T-helper 9 cell (primary cell): Measurements from ENCODE around the gene SLAIN1.
"Not testable (repeated sequence)": the region's sequence is repeated elsewhere in the genome, so short reads cannot be mapped to it uniquely, and the experiment has no call there.

Experiments used
- DNase-seq: peaks from one replicate; pipeline ENCODE4 v3.0.0-alpha.2; 2020
- total RNA-seq, 2 donors: gene quantifications; one replicate each; lab custom pipeline; 2026; lab: John Stamatoyannopoulos, UW

SLAIN1 gene
- 41.8 to 55.5 reads per million in 2 donors for total RNA-seq

DNA sequence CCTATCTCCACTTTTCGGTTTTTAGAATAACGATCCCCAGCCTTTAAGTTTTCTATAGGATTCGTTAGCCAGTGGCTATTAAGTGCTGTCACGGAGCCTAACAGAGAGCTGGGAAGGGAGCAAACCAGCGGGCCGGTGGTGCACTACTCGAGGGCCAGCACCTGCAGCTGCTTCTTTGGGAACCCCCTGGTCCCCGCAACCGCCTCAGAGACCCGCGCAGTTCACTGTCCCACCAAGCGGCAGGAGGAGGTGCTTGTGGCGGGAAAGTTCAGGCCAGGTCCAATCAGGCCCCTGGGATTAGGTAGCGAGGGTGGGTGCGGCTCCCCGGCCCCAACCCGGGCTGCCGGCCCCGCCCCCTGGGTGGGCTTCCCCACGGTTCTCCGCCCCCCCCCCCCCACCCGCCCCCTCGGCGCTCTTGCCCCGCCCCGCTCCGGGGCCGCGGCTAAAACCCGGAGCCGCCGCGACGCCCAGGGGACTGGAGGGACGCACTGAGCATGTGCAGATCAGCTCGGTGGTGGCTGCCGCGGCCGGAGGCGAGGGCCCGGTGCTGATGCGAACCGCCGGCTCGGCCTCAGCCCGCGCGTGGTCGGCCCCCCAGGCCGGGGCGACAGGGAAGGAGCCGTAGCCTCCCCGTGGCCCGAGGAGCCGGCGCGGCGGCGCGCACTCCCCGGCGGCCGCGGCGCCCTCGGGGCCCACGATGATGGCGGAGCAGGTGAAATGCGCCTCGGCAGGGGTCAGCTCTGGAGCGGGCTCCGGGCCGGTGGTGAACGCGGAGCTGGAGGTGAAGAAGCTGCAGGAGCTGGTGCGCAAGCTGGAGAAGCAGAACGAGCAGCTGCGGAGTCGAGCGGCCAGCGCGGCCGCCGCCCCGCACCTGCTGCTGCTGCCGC is at the start of gene SLAIN1:
Gene SLAIN1 (plus strand): TSS at position 471 of the 887 bp plus-strand sequence. CDS start 227 bp downstream, at position 698.
- DNase-seq, result peak; percentile 78

DNA sequence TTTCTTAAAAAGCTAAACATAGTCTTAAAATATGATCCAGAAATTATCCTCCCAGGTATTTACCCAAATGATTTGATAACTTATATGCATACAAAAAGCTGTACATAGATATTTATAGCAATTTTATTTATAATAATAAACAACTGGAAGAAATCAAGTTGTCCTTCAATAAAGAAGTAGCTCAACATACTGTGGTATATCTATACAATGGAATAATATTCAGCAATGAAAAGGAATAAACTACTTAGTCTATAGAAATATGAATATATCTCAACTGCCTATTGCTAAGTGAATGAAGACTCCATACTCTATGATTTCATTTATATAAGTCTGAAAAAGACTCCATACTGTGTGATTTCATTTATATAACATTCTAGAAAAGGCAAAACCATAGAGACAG is 47.1 kb upstream of the SLAIN1 start:
- DNase-seq, result no peak

DNA sequence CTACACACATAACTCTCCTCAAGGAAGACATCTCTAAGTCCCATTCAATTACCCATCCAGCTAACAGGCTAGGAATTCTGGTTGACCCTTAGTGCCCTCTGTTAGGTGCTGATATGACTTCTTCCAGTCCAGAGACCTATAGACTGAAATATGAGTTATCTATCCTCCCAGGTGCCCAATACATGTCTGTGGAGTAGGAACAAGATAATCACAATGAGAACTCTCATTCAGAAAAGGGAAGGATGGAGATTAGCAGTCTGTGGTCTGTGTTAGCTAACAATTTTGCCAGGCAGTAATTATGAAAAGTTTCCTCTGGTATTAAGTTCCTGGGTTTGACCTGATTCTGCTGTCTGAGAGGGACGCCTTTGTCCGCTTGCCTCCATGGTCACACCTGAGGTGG is 44.2 kb upstream of the SLAIN1 start:
- no peak for DNase-seq

DNA sequence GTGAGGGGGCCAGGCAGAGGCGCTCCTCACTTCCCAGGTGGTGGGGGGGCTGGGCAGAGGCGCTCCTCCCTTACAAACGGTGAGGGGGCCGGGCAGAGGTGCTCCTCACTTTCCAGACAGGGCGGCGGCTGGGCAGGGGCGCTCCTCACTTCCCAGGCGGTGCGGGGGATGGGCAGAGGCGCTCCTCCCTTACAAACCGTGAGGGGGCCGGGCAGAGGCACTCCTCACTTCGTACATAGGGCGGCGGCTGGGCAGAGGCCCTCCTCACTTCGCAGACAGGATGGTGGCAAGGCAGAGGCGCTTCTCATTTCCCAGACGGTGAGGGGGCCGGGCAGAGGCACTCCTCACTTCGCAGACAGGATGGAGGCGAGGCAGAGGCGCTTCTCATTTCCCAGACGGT is 37.5 kb upstream of the SLAIN1 start:
- not testable (repeated sequence) for DNase-seq

DNA sequence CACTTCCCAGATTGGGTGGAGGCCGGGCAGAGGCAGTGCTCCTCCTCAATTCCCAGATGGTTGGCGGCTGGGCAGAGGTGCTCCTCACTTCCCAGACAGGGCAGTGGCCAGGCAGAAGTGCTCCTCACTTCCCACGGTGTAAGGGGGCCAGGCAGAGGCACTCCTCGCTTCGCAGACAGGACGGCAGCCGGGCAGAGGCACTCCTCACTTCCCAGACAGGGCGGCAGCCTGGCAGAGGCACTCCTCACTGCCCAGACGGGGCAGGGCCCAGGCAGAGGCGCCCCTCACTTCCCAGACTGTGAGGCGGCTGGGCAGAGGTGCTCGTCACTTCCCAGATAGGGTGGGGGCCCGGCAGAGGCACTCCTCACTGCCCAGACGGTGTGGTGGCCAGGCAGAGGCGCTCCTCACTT is 36.6 kb upstream of the SLAIN1 start:
- DNase-seq, result no peak

DNA sequence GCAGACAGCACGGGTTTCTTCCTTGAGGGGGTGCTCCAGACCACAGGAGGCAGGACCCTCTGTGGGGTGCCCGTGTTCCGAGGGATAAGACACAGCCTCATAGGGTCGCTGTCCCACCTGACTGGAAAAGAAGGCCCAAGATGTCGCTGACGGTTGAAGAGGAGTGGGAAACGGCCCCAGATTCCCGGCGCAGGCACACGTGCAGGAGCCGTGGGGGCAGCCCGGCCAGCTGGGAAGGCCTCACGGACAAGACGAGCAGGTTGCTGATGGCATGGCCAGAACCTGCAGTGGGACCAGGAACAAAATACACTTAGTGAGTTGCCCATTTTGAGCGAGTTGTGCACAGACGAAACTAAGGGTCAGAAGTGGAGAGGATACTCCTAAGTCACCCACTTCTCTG is 35.2 kb upstream of the SLAIN1 start:
- DNase-seq, result not testable (repeated sequence)

DNA sequence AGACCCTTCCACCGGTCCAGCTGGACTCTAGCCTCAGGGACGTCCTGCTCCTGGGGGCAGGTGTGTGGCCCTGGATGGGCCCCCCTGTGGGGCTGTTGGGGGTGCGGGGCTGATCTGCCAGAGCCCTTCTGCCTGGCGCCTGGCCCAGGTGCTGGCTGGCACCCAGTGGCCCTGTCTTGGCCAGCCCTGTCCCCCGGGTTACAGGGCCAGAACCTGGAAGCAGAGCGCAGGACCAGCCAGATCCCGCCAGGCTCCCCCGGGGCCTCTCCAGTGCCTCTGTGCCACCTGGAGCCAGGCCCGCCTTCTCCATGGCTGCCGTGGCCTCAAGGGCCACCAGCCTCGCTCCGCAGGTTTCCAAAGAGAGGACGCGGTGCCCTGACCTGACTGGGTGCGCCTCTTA is 34.7 kb upstream of the SLAIN1 start:
- DNase-seq, result not testable (repeated sequence)

DNA sequence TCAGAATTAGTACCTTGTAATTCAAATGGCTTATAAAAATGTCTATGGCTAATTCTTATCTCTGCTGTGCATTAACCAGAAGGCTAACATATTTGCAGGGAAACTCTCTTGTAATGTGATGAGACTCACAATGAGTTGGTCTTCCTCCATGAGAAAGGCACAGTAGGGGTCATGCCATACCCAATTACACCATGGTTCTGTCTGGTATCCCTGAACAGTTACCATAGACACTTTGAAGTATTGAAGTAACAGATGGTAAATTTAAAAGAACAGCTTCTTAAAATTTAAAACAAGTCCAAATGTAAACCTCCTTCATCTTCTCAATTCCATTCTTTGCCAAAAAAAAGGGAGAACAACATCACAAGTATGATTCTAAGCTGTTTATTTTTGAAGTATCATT is 22.6 kb upstream of the SLAIN1 start:
- DNase-seq, result no peak

DNA sequence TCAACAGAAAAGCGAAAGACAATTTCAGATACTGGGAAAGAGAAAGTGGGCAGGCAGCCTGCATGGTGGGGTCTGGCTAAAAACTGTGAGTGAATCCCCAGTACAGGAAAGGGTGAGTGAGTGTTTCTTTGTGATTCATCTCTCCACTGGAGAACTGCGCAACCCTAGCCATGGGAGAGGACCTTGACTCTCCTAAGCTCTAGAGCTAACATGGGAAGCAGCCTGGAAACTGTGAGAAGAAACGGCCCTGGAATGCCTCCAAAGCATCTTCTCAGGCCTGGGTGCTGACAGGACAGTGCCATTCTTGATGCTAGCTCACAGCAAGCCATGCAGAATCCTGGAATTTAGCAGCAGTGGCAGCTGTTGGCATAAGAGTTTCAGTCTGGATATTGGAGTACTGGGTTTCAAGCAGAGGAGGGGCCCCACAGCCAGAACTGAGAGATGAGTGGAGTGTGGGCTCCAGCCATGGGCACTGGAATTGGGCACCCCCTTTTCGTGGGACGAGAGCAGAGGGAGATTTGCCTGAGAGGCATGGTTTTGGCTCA is 18.7 kb upstream of the SLAIN1 start:
- no peak for DNase-seq

DNA sequence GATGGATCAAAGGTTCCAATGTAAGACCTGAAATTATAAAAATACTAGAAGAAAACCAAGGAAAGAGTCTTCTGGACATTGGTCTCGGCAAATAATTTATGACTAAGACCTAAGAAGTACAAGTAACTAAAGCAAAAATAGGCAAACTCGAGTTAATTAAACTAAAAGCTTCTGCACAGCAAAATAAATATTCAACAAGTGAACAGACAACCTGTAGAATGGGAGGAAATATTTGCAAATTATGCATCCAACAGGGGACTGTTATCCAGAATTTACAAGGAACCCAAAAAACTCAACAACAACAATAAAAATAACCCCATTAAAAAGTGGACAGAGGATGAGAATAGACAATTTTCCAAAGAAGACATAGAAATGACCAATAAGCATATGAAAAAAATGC is 9.7 kb upstream of the SLAIN1 start:
- DNase-seq, result no peak

DNA sequence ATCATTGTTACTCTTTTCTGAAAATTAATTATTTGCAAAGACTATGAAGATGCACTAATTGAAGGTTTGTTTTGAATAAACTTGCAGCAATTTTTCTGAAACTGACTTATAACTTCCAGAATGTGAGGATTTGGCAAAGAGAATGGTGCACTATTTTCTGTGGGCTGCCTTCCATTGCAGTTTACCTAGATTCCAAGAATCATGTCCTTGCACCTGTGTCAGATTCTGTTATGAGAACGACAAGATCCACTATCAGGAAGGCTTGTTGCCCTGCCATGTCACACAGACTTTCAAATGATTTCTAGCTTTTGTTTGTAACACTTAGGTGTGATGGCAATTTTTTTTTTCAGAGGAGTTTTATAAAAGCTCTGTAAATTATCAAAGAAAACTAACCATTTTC is 5.6 kb upstream of the SLAIN1 start:
- no peak for DNase-seq

DNA sequence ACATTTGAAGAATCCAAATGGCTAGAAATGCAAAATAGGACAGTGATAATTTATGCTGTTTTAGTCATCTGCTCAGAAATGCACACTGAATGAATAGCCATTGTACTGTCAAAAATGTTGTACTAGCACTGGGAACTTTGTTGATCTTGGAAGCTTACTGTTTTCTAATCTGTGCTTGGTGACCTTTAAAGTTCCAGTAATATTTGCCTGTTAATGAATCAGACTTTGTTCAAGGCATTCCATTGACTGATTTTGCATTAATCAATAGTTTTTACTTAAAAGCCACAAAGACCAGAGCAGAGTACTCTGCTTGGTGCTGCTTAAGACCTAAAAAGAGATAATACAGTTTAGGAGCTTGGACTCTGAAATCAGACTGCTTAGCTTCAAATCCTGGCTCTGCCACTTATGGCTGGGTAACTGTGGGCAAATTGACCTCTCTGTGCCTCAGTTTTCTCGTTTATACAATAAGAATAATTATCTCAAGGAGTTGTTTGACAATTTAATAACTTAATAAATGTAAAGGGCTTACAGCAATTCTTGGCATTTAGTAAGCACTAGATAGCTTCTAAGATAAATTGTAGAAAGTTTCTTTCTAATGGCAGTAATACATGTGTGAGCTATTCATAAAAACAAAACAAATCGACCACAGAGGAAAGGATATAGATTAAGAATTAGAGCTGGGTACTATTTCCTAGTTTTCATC is 4.6 kb upstream of the SLAIN1 start:
- no peak for DNase-seq

DNA sequence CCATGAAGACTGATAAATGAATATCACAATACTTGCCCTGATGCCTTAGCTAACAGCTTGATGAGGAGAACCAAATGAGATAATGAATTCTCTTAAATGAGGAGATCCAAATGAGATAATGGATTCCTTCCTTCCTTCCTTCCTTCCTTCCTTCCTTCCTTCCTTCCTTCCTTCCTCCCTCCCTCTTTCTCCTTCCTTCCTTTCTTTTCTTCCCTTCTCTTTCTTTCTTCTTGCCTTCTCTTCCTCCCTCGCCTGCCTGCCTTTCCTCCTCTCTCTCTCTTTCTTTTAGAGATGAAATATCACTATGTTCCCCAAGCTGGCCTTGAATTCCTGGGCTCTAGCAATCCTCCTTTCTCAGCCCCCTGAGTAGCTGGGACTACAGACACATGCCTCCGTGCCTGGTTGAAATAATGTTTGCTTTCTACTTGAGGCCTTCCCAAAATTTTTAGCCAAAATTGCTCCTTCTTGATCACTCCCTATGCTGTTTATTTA is 4.0 kb upstream of the SLAIN1 start:
- DNase-seq, result no peak

DNA sequence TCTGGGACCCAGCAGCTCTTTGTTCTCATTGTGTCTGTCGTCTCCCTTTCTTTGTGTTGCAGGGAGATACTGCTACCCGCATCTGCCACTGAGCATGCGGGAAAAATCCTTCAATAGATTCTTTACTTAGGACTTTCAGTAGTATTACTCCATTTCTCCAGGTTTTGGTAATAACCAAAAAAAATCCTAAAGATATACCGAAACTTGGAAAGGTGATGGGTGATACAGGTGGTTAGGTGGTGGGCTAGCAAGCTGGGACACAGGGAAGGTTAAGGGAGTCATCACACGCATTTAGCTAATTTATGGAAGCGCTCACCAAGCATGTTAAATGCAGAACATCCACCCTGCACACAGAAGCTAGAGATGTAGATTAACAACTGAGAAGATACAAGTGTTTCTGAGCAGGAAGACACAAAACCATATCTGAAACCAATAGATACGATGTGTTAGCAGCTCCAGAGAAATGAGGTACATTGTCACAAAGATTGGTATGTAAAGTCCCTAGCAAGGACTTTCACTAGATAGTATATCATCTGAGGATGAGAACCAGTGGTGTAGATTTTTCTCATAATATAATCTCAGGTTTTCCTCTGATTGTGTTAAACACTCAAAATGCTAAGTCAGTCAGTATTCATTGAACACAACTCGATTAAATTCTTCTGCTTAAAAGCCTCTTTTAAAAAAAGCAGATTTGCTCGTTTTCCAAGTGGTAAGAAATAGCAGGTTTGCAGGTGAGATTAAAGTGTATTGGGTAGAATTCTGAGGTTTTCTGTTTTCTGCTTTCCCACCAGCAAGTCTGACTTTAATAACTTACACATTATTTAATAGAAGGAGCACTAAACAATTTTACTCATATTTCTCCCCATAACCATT is 1.2 kb upstream of the SLAIN1 start:
- no peak for DNase-seq

DNA sequence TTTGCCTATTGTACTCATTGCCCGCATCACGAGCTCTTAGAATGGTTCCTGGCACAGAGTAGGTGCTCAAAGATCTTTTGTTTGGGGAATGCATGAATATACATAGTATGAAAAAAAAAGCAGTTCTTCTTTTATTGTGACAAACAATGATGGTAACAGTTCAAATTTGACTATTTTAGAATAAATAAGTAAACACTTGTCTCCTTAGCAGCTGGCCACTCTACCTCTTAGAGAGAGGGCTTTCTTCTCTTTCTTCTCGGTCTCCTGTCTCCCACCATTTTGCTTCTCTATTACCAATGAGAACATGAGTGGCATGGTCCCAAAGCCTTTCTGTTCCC is 639 bp upstream of the SLAIN1 start:
- no peak for DNase-seq

DNA sequence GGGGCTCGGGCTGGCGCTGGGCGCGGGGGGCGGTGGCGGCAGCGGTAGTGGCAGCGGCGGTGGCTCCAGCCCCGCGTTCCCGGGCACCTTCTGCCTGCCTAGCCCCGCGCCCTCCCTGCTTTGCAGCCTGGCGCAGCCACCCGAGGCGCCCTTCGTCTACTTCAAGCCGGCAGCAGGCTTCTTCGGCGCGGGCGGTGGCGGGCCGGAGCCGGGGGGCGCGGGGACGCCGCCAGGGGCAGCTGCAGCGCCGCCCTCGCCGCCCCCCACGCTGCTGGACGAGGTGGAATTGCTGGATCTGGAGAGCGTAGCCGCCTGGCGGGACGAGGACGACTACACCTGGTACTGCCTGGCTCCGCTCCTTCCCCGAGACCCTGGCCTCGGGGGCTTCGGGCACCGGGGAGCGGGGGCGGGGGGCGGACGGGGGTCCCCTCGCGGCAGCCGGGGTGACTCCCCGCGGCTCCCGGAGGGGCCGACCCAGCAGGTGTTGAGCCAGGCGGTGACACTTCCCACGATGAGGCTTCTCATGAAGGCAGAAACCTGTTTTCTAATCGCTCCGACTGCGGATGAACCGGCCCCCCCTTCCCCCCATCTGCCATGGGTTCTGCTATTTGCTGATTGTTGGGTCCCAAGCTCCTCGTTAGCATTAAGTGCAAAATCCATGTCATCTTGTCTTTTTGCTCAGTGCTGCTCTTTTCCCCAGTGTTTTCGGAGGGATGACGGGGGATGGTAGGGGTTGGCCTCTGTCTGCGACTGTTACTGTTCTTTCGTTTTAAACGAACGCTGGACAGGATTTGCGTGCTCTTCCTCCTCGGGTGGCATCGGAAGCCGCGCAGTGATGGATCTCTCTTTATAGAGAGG is 943 bp downstream of the SLAIN1 start:
- DNase-seq, result peak; percentile 33

DNA sequence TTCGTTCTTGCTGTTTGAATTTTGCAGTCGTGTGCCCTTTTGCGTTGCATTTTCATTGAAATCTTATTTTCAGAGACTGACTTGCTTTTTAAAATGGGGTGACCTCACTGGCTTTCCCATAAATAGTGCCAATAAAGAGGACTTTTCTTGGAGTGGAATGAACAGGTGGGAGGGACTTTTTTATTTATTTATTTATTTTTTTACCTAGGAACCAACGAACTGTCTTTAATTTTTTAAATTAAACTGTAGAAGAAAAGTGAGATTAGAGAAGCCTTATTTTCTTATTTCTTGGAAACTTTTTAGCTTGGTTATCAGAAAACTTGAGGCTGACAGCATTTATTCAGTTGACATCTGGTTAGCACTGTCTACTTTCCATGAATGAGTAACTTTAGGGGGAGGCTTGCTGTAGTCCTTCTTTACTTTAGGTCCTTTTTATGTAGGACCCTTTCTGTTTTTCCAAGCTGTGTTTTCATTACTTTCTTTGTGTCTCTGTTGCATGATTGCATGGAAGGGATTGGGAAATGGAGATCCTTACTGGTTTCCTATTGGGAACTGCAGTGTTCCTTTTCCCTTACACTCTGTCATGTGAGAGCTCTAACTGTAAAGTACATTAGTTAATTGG is 1.7 kb downstream of the SLAIN1 start:
- DNase-seq, result no peak

DNA sequence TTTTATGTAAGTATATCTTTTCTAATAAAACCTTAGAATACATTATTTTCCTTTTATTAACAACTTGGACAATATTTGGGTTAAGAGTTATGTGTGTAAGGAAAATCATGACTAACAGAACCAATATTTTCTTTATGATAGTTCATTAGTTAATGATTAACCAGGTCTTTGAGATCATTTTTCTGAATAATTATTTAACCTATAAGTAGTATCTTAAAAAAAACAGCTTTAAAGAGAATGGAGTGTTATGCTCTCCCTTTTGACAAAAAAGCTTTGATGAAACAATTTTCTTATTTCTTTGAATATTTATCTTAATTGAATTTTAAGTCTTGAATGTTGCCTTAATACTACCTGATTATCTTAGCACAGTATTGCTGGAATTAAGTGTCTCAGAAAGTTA is 3.8 kb downstream of the SLAIN1 start:
- DNase-seq, result no peak

DNA sequence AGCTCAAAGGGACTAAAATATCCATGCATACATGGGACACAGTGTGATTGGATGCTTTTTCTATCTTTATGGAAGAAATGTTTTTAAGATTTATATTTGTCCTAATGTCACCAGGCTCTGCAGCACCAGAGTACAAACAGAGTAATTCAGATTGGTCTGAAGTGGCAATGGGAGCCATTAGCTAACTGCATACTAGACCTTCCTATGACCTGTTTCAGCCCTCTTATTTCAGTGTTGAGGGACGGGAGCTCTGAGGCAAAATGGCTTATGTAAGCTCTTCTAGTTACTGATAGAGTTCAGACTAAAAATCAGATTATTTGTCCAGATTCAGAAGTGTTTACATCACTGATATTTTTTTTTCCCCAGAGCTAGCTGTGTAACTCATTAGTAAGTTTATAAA is 4.9 kb downstream of the SLAIN1 start:
- no peak for DNase-seq

DNA sequence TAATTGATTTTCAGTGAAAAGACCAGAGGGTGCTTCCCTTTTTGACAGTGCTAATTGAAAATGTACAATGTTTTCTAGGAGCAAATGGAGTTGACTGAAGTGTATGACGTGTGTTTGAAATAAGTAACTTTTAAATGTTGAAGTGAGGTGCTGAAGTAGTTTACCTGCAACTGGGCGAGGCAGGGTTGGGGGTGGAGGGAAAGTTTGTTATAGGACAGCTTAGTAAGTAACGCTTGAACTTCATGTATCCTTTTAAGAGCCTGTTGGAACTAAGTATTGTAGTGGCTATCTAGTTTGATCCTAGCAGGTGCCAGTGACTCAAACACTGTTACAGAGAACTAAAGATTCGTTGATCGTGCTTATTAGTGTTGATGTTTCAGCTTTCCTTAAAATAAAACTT is 5.9 kb downstream of the SLAIN1 start:
- no peak for DNase-seq

DNA sequence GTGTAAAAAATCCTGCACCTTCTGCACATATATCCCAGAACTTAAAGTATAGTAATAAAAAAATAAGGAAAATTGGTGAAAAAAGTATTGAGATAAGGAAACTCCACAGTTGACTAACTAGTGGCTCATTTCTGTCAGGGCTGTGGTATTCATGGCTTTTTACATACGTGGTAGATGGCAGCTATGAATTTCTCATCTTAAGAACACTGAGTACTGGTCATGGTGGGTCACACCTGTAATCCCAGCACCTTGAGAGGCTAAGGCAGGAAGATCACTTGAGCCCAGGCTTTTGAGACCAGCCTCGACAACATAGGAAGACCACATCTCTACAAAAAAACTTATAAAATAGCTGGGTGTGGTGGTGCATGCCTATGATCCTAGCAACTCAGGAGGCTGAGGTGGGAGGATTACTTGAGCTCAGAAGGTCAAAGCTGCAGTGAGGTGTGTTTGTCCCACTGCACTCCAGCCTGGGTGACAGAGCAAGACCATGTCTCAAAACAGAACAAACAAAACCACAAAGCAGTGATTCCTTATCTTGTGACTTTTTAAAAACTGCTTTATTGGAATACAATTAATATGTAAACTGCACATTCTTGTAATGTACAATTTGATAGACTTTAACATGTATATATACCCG is 16.8 kb downstream of the SLAIN1 start:
- DNase-seq, result no peak
